SJSA1 (cell line): ENCODE data around the gene MROH2B. TPM values are rescaled to one million over a fixed set of nuclear protein-coding genes. Genes with fewer than 3 reads are reported as not detected.

Experiments
- DNase-seq, 2 experiments: peaks; one replicate each; pipeline ENCODE4 v3.0.0-alpha.2; 2015 to 2020; ENCODE audit warnings: low spot score in 2 of 2, low read depth in 1 of 2
- H3K27ac ChIP-seq: fragments of 250-450 bp; sonication (Bioruptor Pico); 2 replicates; pipeline ENCODE4 v1.5.1; 2020; ENCODE audit warnings: mild to moderate bottlenecking, moderate library complexity
- H3K27me3 ChIP-seq: fragments of 250-450 bp; sonication (Bioruptor Pico); replicated peaks from 2 replicates; pipeline ENCODE4 v1.5.1; 2020; ENCODE audit warnings: mild to moderate bottlenecking, moderate library complexity
- H3K36me3 ChIP-seq: fragments of 250-450 bp; sonication (Bioruptor Pico); 2 replicates; pipeline ENCODE4 v1.5.1; 2020; ENCODE audit warnings: mild to moderate bottlenecking
- H3K4me1 ChIP-seq: fragments of 250-450 bp; sonication (Bioruptor Pico); replicated peaks from 2 replicates; pipeline ENCODE4 v1.6.1; 2021; ENCODE audit warnings: mild to moderate bottlenecking
- H3K4me3 ChIP-seq: fragments of 250-450 bp; sonication (Bioruptor Pico); 2 replicates; pipeline ENCODE4 v1.5.1; 2020; ENCODE audit warnings: mild to moderate bottlenecking
- H3K9me3 ChIP-seq: fragments of 250-450 bp; sonication (Bioruptor Pico); replicated peaks from 2 replicates; pipeline ENCODE4 v1.5.1; 2020; ENCODE audit warnings: mild to moderate bottlenecking
- total RNA-seq: library from RNA; depleted of rRNA; stranded (reverse); fragments of >200 nt; shearing (Covaris generic); gene quantifications from 2 replicates; pipeline ENCODE4 v1.2.3, GENCODE V29; 2014; rRNA removed

MROH2B gene
- not detected in 2 replicates for total RNA-seq

- Histone ChIP-seq H3K36me3 (no peaks in the 10 kb centered on the region), H3K27me3 (no peaks in the 10 kb centered on the region), H3K4me1 (peaks cover 7% of the 10 kb centered on the region), H3K27ac (no peak within 1 kb of the TSS), H3K4me3 (no peak within 1 kb of the TSS), H3K9me3 (no peaks in the 10 kb centered on the region)
- DNase-seq = no peak
Measured at GRCh38 chr5:41071242-41071641, at the start of gene MROH2B. Gene MROH2B, minus strand, starts transcription at chr5:41071342. Its CDS starts 490 bp downstream, at chr5:41070852.

GRCh38 chr5:41120600-41120999 lies 49.5 kb upstream of the MROH2B start:
- no peak overlapping the region for H3K4me3 ChIP-seq
- no peak overlapping the region for H3K27ac ChIP-seq
- no peaks in the 10 kb centered on the region for H3K36me3 ChIP-seq
- H3K4me1 ChIP-seq = no peaks in the 10 kb centered on the region
- H3K9me3 ChIP-seq = no peaks in the 10 kb centered on the region
- no peak for DNase-seq
- H3K27me3 ChIP-seq = no peaks in the 10 kb centered on the region

- no peak for DNase-seq
- Histone ChIP-seq H3K4me3 (no peak overlapping the region), H3K9me3 (no peaks in the 10 kb centered on the region), H3K4me1 (no peaks in the 10 kb centered on the region), H3K27me3 (no peaks in the 10 kb centered on the region), H3K36me3 (no peaks in the 10 kb centered on the region), H3K27ac (no peak overlapping the region)
Measured at GRCh38 chr5:41118177-41118576, 47.0 kb upstream of the MROH2B start.

- Histone ChIP-seq H3K27ac (0 out of 2 replicates have a peak overlapping the region, but pooled peaks have one; percentile 18), H3K4me3 (no peak overlapping the region), H3K4me1 (no peaks in the 10 kb centered on the region), H3K36me3 (no peaks in the 10 kb centered on the region), H3K9me3 (no peaks in the 10 kb centered on the region), H3K27me3 (no peaks in the 10 kb centered on the region)
- peak in 1 of 2 experiments; percentile 14 for DNase-seq
Measured at GRCh38 chr5:41115281-41115680, 44.1 kb upstream of the MROH2B start.

GRCh38 chr5:41112486-41113455 lies 41.6 kb upstream of the MROH2B start:
- H3K36me3 ChIP-seq = no peaks in the 10 kb centered on the region
- H3K4me3 ChIP-seq = no peak overlapping the region
- DNase-seq = no peak
- H3K27me3 ChIP-seq = no peaks in the 10 kb centered on the region; the same call in 1 of the 2 replicates
- H3K9me3 ChIP-seq = no peaks in the 10 kb centered on the region
- no peaks in the 10 kb centered on the region for H3K4me1 ChIP-seq
- H3K27ac ChIP-seq = no peak overlapping the region

GRCh38 chr5:41109186-41109585 lies 38.0 kb upstream of the MROH2B start:
- no peak overlapping the region for H3K4me3 ChIP-seq
- no peaks in the 10 kb centered on the region for H3K4me1 ChIP-seq
- peaks cover 2% of the 10 kb centered on the region; the same call in 1 of the 2 replicates for H3K27me3 ChIP-seq
- H3K27ac ChIP-seq = no peak overlapping the region
- no peak for DNase-seq
- no peaks in the 10 kb centered on the region for H3K9me3 ChIP-seq
- H3K36me3 ChIP-seq = no peaks in the 10 kb centered on the region

- Histone ChIP-seq H3K4me3 (no peak overlapping the region), H3K9me3 (no peaks in the 10 kb centered on the region), H3K36me3 (no peaks in the 10 kb centered on the region), H3K27me3 (0 out of 2 replicates have a peak, but pooled peaks cover 2% of the 10 kb centered on the region), H3K27ac (no peak overlapping the region), H3K4me1 (no peaks in the 10 kb centered on the region)
- DNase-seq = no peak
Measured at GRCh38 chr5:41102341-41102740, 31.2 kb upstream of the MROH2B start.

- H3K36me3 ChIP-seq = no peaks in the 10 kb centered on the region
- H3K4me3 ChIP-seq = no peak overlapping the region
- no peak for DNase-seq
- H3K9me3 ChIP-seq = no peaks in the 10 kb centered on the region
- H3K27me3 ChIP-seq = no peaks in the 10 kb centered on the region
- no peaks in the 10 kb centered on the region for H3K4me1 ChIP-seq
- H3K27ac ChIP-seq = no peak overlapping the region
Measured at GRCh38 chr5:41097642-41098041, 26.5 kb upstream of the MROH2B start.

- no peaks in the 10 kb centered on the region for H3K9me3 ChIP-seq
- no peak for DNase-seq
- H3K27ac ChIP-seq = no peak overlapping the region
- H3K4me3 ChIP-seq = no peak overlapping the region
- H3K4me1 ChIP-seq = no peaks in the 10 kb centered on the region
- H3K27me3 ChIP-seq = no peaks in the 10 kb centered on the region
- H3K36me3 ChIP-seq = no peaks in the 10 kb centered on the region
Measured at GRCh38 chr5:41095324-41096101, 24.4 kb upstream of the MROH2B start.

GRCh38 chr5:41094871-41095270 lies 23.7 kb upstream of the MROH2B start:
- no peak for DNase-seq
- Histone ChIP-seq H3K4me1 (no peaks in the 10 kb centered on the region), H3K9me3 (no peaks in the 10 kb centered on the region), H3K27ac (no peak overlapping the region), H3K4me3 (no peak overlapping the region), H3K36me3 (no peaks in the 10 kb centered on the region), H3K27me3 (no peaks in the 10 kb centered on the region)

- no peak overlapping the region for H3K27ac ChIP-seq
- H3K9me3 ChIP-seq = no peaks in the 10 kb centered on the region
- no peaks in the 10 kb centered on the region for H3K4me1 ChIP-seq
- H3K4me3 ChIP-seq = no peak overlapping the region
- no peak for DNase-seq
- H3K27me3 ChIP-seq = no peaks in the 10 kb centered on the region
- H3K36me3 ChIP-seq = no peaks in the 10 kb centered on the region
Measured at GRCh38 chr5:41093803-41094202, 22.7 kb upstream of the MROH2B start.

- H3K27ac ChIP-seq = peak overlapping the region; percentile 51
- H3K4me1 ChIP-seq = peaks cover 26% of the 10 kb centered on the region
- no peak overlapping the region for H3K4me3 ChIP-seq
- DNase-seq = peak in 1 of 2 experiments; percentile 27
- no peaks in the 10 kb centered on the region for H3K27me3 ChIP-seq
- H3K36me3 ChIP-seq = no peaks in the 10 kb centered on the region
- peaks cover under 1% of the 10 kb centered on the region; the same call in 1 of the 2 replicates for H3K9me3 ChIP-seq
Measured at GRCh38 chr5:41087461-41087860, 16.3 kb upstream of the MROH2B start.

- Histone ChIP-seq H3K4me3 (no peak overlapping the region), H3K4me1 (peaks cover 27% of the 10 kb centered on the region), H3K27me3 (no peaks in the 10 kb centered on the region), H3K36me3 (no peaks in the 10 kb centered on the region), H3K27ac (peak overlapping the region; percentile 32), H3K9me3 (peaks cover 5% of the 10 kb centered on the region; the same call in 1 of the 2 replicates)
- peak; percentile 48 to 49 for DNase-seq
Measured at GRCh38 chr5:41083306-41083705, 12.2 kb upstream of the MROH2B start.

- Histone ChIP-seq H3K4me3 (no peak overlapping the region), H3K9me3 (no peaks in the 10 kb centered on the region), H3K4me1 (peaks cover 7% of the 10 kb centered on the region), H3K27ac (no peak overlapping the region), H3K27me3 (no peaks in the 10 kb centered on the region), H3K36me3 (no peaks in the 10 kb centered on the region)
- peak in 1 of 2 experiments; percentile 20 for DNase-seq
Measured at GRCh38 chr5:41071975-41072374, 833 bp upstream of the MROH2B start.
